Natural killer cell (primary cell): ENCODE results near the gene LRRC26. TPM values are rescaled to one million over a fixed set of nuclear protein-coding genes. Genes with fewer than 3 reads are reported as not detected.

Source experiments
- ATAC-seq, 3 donors: fragments of 150-1000 bp in 2 of 3; fragments of 200-7000 bp in 1 of 3; cut with Tn5 transposase; 1 replicate in 1 of 3; 2 replicates in 2 of 3; pipeline ENCODE4 v1.10.0; 2021; ENCODE audit warnings: mild to moderate bottlenecking in 2 of 3, moderate library complexity in 2 of 3
- DNase-seq, 2 donors: peaks; one replicate each; pipeline versions ENCODE4 v3.0.0 to v3.0.0-alpha.2; 2013 to 2021; ENCODE audit warnings: mixed read lengths in 1 of 2
- H3K27ac ChIP-seq: one replicate; pipeline ENCODE4 v1.5.1; 2013; ENCODE audit warnings: mild to moderate bottlenecking, low read length
- H3K27me3 ChIP-seq: one replicate; pipeline ENCODE4 v1.6.1; 2013; ENCODE audit warnings: low read length; ENCODE audit not compliant: control insufficient read depth, insufficient read depth
- H3K36me3 ChIP-seq: one replicate; pipeline ENCODE4 v1.6.1; 2013; ENCODE audit warnings: low read length; ENCODE audit not compliant: control insufficient read depth, insufficient read depth
- H3K4me1 ChIP-seq: one replicate; pipeline ENCODE4 v1.6.1; 2013; ENCODE audit warnings: low read length; ENCODE audit not compliant: control insufficient read depth, insufficient read depth
- H3K4me3 ChIP-seq: one replicate; pipeline ENCODE4 v1.5.1; 2013; ENCODE audit warnings: low read length
- H3K9me3 ChIP-seq: one replicate; pipeline ENCODE4 v1.6.1; 2013; ENCODE audit warnings: low read length; ENCODE audit not compliant: control insufficient read depth, insufficient read depth
- H3K27ac Mint-ChIP-seq, 2 donors: one replicate each; pipeline ENCODE4 v1.8.0; 2022; ENCODE audit warnings: mild to moderate bottlenecking in 2 of 2, mixed read lengths in 2 of 2, moderate library complexity in 1 of 2
- H3K27me3 Mint-ChIP-seq, 2 donors: one replicate each; pipeline ENCODE4 v1.8.0; 2022; ENCODE audit warnings: low read depth in 2 of 2, mixed read lengths in 2 of 2
- H3K36me3 Mint-ChIP-seq: one replicate; pipeline ENCODE4 v1.8.0; 2022; ENCODE audit warnings: mixed read lengths
- H3K4me1 Mint-ChIP-seq, 2 donors: one replicate each; pipeline ENCODE4 v1.8.0; 2022; ENCODE audit warnings: mixed read lengths in 2 of 2
- H3K4me3 Mint-ChIP-seq: one replicate; pipeline ENCODE4 v1.8.0; 2022; ENCODE audit warnings: mild to moderate bottlenecking, moderate library complexity, mixed read lengths
- H3K9me3 Mint-ChIP-seq, 2 donors: one replicate each; pipeline ENCODE4 v1.8.0; 2022; ENCODE audit warnings: mixed read lengths in 2 of 2
- CTCF ChIP-seq: fragments of 200-600 bp; IDR thresholded peaks from one replicate; pipeline ENCODE4 v1.8.0; 2022; ENCODE audit warnings: antibody characterized with exemption
- WGBS: methylation state at CpG from one replicate; pipeline ENCODE4 v1.1.7; 2013; ENCODE audit warnings: missing lambda C conversion rate; ENCODE audit not compliant: insufficient coverage; 5-methylcytosine and 5-hydroxymethylcytosine counted together
- intact Hi-C: fragments of 100-400 bp; cut with micrococcal nuclease; formaldehyde crosslinking; loops from one replicate; pipeline ENCODE4 v1.14.2; 2022
- total RNA-seq, 4 donors: library from RNA; stranded (reverse); fragments of 120-200 nt in 1 of 4; gene quantifications; one replicate each; pipeline versions ENCODE4 v1.2.3 to v1.2.4, GENCODE V29; 2013 to 2022

LRRC26 gene
- total RNA-seq, 3 donors from 2014 or later (not counting 1 experiment from before 2014, with no cell fraction given) = not detected

GRCh38 chr9:137163805-137164204 is 6.0 kb downstream of the LRRC26 start:
- Histone ChIP-seq H3K27ac (no peak overlapping the region), H3K4me3 (no peak overlapping the region), H3K27me3 (peaks cover 53% of the 10 kb centered on the region), H3K9me3 (no peaks in the 10 kb centered on the region), H3K4me1 (peaks cover 17% of the 10 kb centered on the region), H3K36me3 (no peaks in the 10 kb centered on the region)
- Mint-ChIP-seq H3K36me3 (no peaks in the 10 kb centered on the region), H3K4me3 (peak overlapping the region; percentile 55), H3K4me1 (peaks cover 0 to 5% of the 10 kb centered on the region in 2 donors), H3K27ac (no peak overlapping the region), H3K27me3 (peaks cover 21 to 45% of the 10 kb centered on the region in 2 donors), H3K9me3 (no peaks in the 10 kb centered on the region)
- TF ChIP-seq CTCF = no peak
- ATAC-seq (no peak), DNase-seq (no peak)
- WGBS = 91% methylated on average over 22 of the region's 22 CpGs
- intact Hi-C loops = no loop called here

GRCh38 chr9:137163365-137163715 is 6.5 kb downstream of the LRRC26 start:
- peaks cover 0 to 5% of the 10 kb centered on the region in 2 donors for H3K4me1 Mint-ChIP-seq

GRCh38 chr9:137162505-137163364 is 7.1 kb downstream of the LRRC26 start:
- 24% methylated on average over 74 of the region's 74 CpGs for WGBS
- peaks cover 0 to 5% of the 10 kb centered on the region in 2 donors for H3K4me1 Mint-ChIP-seq
- no peaks in the 10 kb centered on the region for H3K9me3 Mint-ChIP-seq
- Histone ChIP-seq H3K4me3 (no peak overlapping the region), H3K4me1 (peaks cover 28% of the 10 kb centered on the region), H3K9me3 (no peaks in the 10 kb centered on the region), H3K27ac (no peak overlapping the region), H3K27me3 (peaks cover 58% of the 10 kb centered on the region), H3K36me3 (no peaks in the 10 kb centered on the region)
- no peak for TF ChIP-seq CTCF
- DNase-seq (peak in 1 of 2 donors; percentile 48), ATAC-seq (peak in 1 of 3 donors; percentile 42)
- H3K36me3 Mint-ChIP-seq = no peaks in the 10 kb centered on the region
- no peak overlapping the region for H3K27ac Mint-ChIP-seq
- intact Hi-C loops = no loop called here
- peak overlapping the region; percentile 28 for H3K4me3 Mint-ChIP-seq
- H3K27me3 Mint-ChIP-seq = peaks cover 28 to 52% of the 10 kb centered on the region in 2 donors

More at GRCh38 chr9:137163365-137163715, 6.5 kb downstream of the LRRC26 start:
- H3K27ac ChIP-seq = no peak overlapping the region
- ATAC-seq = no peak
- H3K36me3 Mint-ChIP-seq = no peaks in the 10 kb centered on the region
- peaks cover 22 to 46% of the 10 kb centered on the region in 2 donors for H3K27me3 Mint-ChIP-seq
- H3K27me3 ChIP-seq = peaks cover 56% of the 10 kb centered on the region
- no peaks in the 10 kb centered on the region for H3K9me3 ChIP-seq
- H3K27ac Mint-ChIP-seq = no peak overlapping the region
- no peaks in the 10 kb centered on the region for H3K9me3 Mint-ChIP-seq
- H3K4me3 Mint-ChIP-seq = peak overlapping the region; percentile 55
- no peak for DNase-seq
- H3K4me3 ChIP-seq = no peak overlapping the region
- TF ChIP-seq CTCF = no peak
- H3K4me1 ChIP-seq = peaks cover 22% of the 10 kb centered on the region
- no peaks in the 10 kb centered on the region for H3K36me3 ChIP-seq
- intact Hi-C loops = no loop called here
- 52% methylated on average over 26 of the region's 26 CpGs for WGBS
